ENCODE measurements around the gene ALDH1A3.
"Not testable (repeated sequence)": the region's sequence is repeated elsewhere in the genome, so short reads cannot be mapped to it uniquely, and the experiment has no call there.

Gene ALDH1A3

GRCh38 chr15:100879464-100880138 is at the start of gene ALDH1A3:
Gene ALDH1A3, plus strand, starts transcription at chr15:100879831. Its CDS starts 77 bp downstream, at chr15:100879908.
- peak; percentile 24 for DNase-seq

GRCh38 chr15:100831467-100831866 is 48.2 kb upstream of the ALDH1A3 start:
- DNase-seq: no peak

- DNase-seq: no peak
These were observed 47.3 kb upstream of the ALDH1A3 start for GRCh38 chr15:100832149-100832942.

- no peak for DNase-seq
These were observed 45.9 kb upstream of the ALDH1A3 start for GRCh38 chr15:100833417-100834389.

- DNase-seq: no peak
These were observed 44.9 kb upstream of the ALDH1A3 start for GRCh38 chr15:100834731-100835130.

GRCh38 chr15:100835636-100836035 is 44.0 kb upstream of the ALDH1A3 start:
- no peak for DNase-seq

- DNase-seq: no peak
These were observed 43.1 kb upstream of the ALDH1A3 start for GRCh38 chr15:100836501-100836900.

GRCh38 chr15:100841426-100841825 is 38.2 kb upstream of the ALDH1A3 start:
- no peak for DNase-seq

GRCh38 chr15:100842756-100843730 is 36.6 kb upstream of the ALDH1A3 start:
- DNase-seq: no peak

- DNase-seq: no peak
These were observed 35.5 kb upstream of the ALDH1A3 start for GRCh38 chr15:100844167-100844566.

GRCh38 chr15:100844778-100845177 is 34.9 kb upstream of the ALDH1A3 start:
- DNase-seq: no peak

- no peak for DNase-seq
These were observed 32.4 kb upstream of the ALDH1A3 start for GRCh38 chr15:100847194-100847593.

GRCh38 chr15:100849021-100849854 is 30.4 kb upstream of the ALDH1A3 start:
- peak; percentile 64 for DNase-seq

- no peak for DNase-seq
These were observed 29.8 kb upstream of the ALDH1A3 start for GRCh38 chr15:100849855-100850218.

- not testable (repeated sequence) for DNase-seq
These were observed 28.1 kb upstream of the ALDH1A3 start for GRCh38 chr15:100851428-100852015.

- no peak for DNase-seq
These were observed 27.0 kb upstream of the ALDH1A3 start for GRCh38 chr15:100852630-100853029.

GRCh38 chr15:100853676-100854440 is 25.8 kb upstream of the ALDH1A3 start:
- no peak for DNase-seq

GRCh38 chr15:100856867-100857266 is 22.8 kb upstream of the ALDH1A3 start:
- DNase-seq: no peak

GRCh38 chr15:100858294-100858693 is 21.3 kb upstream of the ALDH1A3 start:
- DNase-seq: no peak

All from activated CD4-positive, alpha-beta T cell treated with anti-CD3 and anti-CD28 coated beads for 48 hours (primary cell).